ENCODE measurements around the gene PPP1R9B.

DNA sequence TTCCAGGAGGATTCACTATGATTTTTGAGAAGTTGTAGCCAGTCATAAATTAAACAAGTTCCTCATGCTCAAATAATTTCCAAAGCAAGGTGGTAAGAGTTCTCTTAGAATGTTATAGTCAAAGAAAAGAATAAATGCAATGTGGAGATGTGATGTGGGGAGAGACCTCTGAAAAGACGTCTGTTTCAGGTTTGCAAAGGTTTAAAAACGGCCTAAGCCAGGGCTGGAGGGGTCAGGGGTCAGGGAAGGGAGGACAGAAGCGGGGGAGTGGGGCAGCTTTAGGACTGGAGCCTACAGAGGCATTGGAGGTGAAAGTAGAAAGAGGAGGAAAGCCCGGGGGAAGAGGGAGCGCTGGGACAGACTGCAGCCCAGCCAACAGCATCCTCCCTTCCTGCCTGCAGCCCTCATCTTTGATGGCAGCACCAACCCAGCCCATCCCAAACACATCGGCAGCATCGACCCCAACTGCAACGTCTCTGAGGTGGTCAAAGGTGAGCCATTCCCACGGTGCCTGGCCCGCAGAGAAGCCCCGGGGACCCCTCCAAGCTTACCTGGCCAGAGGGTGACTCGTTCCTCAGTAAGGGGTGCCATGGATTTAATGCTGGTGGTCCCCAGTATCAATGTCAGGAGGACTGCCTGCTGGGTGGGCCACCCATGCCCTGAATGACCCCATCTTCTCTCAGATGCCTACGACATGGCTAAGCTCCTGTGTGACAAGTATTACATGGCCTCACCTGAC is 43.9 kb downstream of the PPP1R9B start:
- TF ChIP-seq ZFP30 (CRISPR knock-in tag; IDR thresholded peaks at IDR 0.05), result no peak
- no peak for TF ChIP-seq TCF4 (CRISPR knock-in tag; IDR thresholded peaks at IDR 0.05; ENCODE audit: borderline replicate concordance)
- no peak for TF ChIP-seq GLIS3 (CRISPR knock-in tag; IDR thresholded peaks at IDR 0.05)
- TF ChIP-seq, protein P1, sequence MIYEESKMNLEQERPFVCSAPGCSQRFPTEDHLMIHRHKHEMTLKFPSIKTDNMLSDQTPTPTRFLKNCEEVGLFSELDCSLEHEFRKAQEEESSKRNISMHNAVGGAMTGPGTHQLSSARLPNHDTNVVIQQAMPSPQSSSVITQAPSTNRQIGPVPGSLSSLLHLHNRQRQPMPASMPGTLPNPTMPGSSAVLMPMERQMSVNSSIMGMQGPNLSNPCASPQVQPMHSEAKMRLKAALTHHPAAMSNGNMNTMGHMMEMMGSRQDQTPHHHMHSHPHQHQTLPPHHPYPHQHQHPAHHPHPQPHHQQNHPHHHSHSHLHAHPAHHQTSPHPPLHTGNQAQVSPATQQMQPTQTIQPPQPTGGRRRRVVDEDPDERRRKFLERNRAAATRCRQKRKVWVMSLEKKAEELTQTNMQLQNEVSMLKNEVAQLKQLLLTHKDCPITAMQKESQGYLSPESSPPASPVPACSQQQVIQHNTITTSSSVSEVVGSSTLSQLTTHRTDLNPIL (CRISPR knock-in tag; IDR thresholded peaks at IDR 0.05; ENCODE audit: low read depth), result no peak
- no peak for TF ChIP-seq CSDC2 (CRISPR knock-in tag; IDR thresholded peaks at IDR 0.05)
- TF ChIP-seq, protein P2, sequence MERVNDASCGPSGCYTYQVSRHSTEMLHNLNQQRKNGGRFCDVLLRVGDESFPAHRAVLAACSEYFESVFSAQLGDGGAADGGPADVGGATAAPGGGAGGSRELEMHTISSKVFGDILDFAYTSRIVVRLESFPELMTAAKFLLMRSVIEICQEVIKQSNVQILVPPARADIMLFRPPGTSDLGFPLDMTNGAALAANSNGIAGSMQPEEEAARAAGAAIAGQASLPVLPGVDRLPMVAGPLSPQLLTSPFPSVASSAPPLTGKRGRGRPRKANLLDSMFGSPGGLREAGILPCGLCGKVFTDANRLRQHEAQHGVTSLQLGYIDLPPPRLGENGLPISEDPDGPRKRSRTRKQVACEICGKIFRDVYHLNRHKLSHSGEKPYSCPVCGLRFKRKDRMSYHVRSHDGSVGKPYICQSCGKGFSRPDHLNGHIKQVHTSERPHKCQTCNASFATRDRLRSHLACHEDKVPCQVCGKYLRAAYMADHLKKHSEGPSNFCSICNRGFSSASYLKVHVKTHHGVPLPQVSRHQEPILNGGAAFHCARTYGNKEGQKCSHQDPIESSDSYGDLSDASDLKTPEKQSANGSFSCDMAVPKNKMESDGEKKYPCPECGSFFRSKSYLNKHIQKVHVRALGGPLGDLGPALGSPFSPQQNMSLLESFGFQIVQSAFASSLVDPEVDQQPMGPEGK (CRISPR knock-in tag; IDR thresholded peaks at IDR 0.05; ENCODE audit: borderline replicate concordance), result no peak
- no peak for TF ChIP-seq ZNF565 (CRISPR knock-in tag; conservative IDR thresholded peaks at IDR 0.05; ENCODE audit: low read depth)

Data from SK-N-SH treated with all-trans-retinoic acid at 6 μM for 48 hours (cell line).